PC-9 (cell line): ENCODE data around the gene RCBTB2. TPM values are rescaled to one million over a fixed set of nuclear protein-coding genes. Genes with fewer than 3 reads are reported as not detected.

Experiments used
- BruUV-seq: library from RNA; stranded (reverse); fragments of 400-500 nt; replicated peaks from 2 replicates; lab custom pipeline; 2021; lab: Mats Ljungman, UMichigan
- CTCF ChIA-PET: fragments of 300-600 bp; sonication (Branson Sonifier 250); formaldehyde crosslinking; loops from one replicate; lab custom pipeline; 2022; ENCODE audit warnings: antibody characterized with exemption; lab: Charles Lee
- POLR2A ChIA-PET: fragments of 300-600 bp; sonication (Branson Sonifier 250); formaldehyde crosslinking; loops from one replicate; lab custom pipeline; 2022; ENCODE audit warnings: antibody characterized with exemption; ENCODE audit not compliant: unreplicated experiment; lab: Charles Lee
- DNase-seq, 2 experiments: peaks; one replicate each; pipeline versions ENCODE4 v3.0.0 to v3.0.0-alpha.2; 2015 to 2022; ENCODE audit warnings: mixed read lengths in 1 of 2
- H2AFZ ChIP-seq: fragments of 200-600 bp; sonication (generic); 2 replicates; pipeline ENCODE4 v1.8.1; 2017; ENCODE audit warnings: antibody characterized with exemption
- H3F3A ChIP-seq: fragments of 200-600 bp; sonication (generic); 2 replicates; pipeline ENCODE4 v1.8.1; 2017; ENCODE audit warnings: antibody characterized with exemption, mild to moderate bottlenecking, low read depth; ENCODE audit not compliant: insufficient read depth
- H3K27ac ChIP-seq: fragments of 200-600 bp; sonication (generic); 2 replicates; pipeline ENCODE4 v1.6.1; 2016; ENCODE audit warnings: mixed run types
- H3K27me3 ChIP-seq: fragments of 200-600 bp; sonication (generic); 2 replicates; pipeline ENCODE4 v1.6.1; 2016; ENCODE audit warnings: low read depth, mixed run types; ENCODE audit not compliant: insufficient read depth
- H3K36me3 ChIP-seq: fragments of 200-600 bp; sonication (generic); 2 replicates; pipeline ENCODE4 v1.6.1; 2016; ENCODE audit warnings: low read depth, mixed run types
- H3K4me1 ChIP-seq: fragments of 200-600 bp; sonication (generic); replicated peaks from 2 replicates; pipeline ENCODE4 v1.6.1; 2016; ENCODE audit warnings: mixed run types; ENCODE audit not compliant: insufficient read depth
- H3K4me2 ChIP-seq: fragments of 200-600 bp; sonication (generic); 2 replicates; pipeline ENCODE4 v1.6.1; 2017; ENCODE audit warnings: mixed run types
- H3K4me3 ChIP-seq: fragments of 200-600 bp; sonication (generic); 2 replicates; pipeline ENCODE4 v1.6.1; 2016; ENCODE audit warnings: mixed run types
- H3K79me2 ChIP-seq: fragments of 200-600 bp; sonication (generic); 2 replicates; pipeline ENCODE4 v1.6.1; 2017; ENCODE audit warnings: low read depth, mixed run types
- H3K9me2 ChIP-seq: fragments of 200-600 bp; sonication (generic); 2 replicates; pipeline ENCODE4 v1.8.1; 2017; ENCODE audit warnings: mild to moderate bottlenecking; ENCODE audit not compliant: insufficient read depth
- H3K9me3 ChIP-seq: fragments of 200-600 bp; sonication (generic); 2 replicates; pipeline ENCODE4 v1.8.1; 2016; ENCODE audit warnings: low read depth; ENCODE audit not compliant: insufficient read depth
- H4K20me1 ChIP-seq: fragments of 200-600 bp; sonication (generic); 2 replicates; pipeline ENCODE4 v1.8.1; 2017; ENCODE audit not compliant: insufficient read depth
- EZH2 ChIP-seq: fragments of 200-600 bp; sonication (generic); IDR thresholded peaks from 2 replicates; pipeline ENCODE4 v1.8.0; 2017; ENCODE audit warnings: antibody characterized with exemption, low read depth
- intact Hi-C: fragments of 100-400 bp; cut with micrococcal nuclease; formaldehyde crosslinking; loops from one replicate; pipeline ENCODE4 v1.10.0; 2022; ENCODE audit not compliant: unreplicated experiment
- total RNA-seq: library from RNA; stranded (reverse); gene quantifications from 2 replicates; pipeline ENCODE4 v1.2.3, GENCODE V29; 2021
- TF ChIP-seq, protein P1 (sequence below): fragments of 200-600 bp; sonication (generic); conservative IDR thresholded peaks from 2 replicates; pipeline ENCODE4 v1.6.1; 2017; ENCODE audit warnings: mixed run types, antibody characterized with exemption, mild to moderate bottlenecking, moderate library complexity

The RCBTB2 gene
- total RNA-seq, 1 experiment from 2014 or later: 2.6 TPM

DNA sequence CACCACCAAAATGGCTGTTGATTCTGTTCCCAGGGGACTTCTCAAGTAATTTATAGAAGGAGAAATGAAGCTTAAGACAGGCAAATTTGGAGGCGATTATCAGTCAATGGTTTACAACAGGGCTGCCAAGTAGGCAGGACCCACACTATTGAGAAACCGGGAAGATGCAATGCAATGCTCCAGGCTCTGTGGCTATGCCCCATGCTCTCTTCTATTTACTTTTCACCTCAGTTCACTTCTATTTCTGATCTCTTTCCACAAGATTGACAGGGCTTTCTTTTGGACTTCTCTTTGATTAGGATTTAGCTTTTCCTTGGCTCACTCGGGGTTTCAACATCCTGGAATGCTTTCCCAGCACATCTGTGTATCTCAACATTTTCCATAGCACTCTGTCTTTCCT is 12.7 kb upstream of the RCBTB2 start:
- Histone ChIP-seq H3K4me2 (no peak overlapping the region), H3K36me3 (no peaks in the 10 kb centered on the region), H3K79me2 (no peaks in the 10 kb centered on the region), H3K4me1 (no peaks in the 10 kb centered on the region), H3K27ac (no peak overlapping the region), H4K20me1 (no peaks in the 10 kb centered on the region), H3K9me3 (no peaks in the 10 kb centered on the region), H3K27me3 (no peaks in the 10 kb centered on the region), H3K4me3 (no peak overlapping the region), H2AFZ (no peak overlapping the region), H3F3A (no peaks in the 10 kb centered on the region), H3K9me2 (no peaks in the 10 kb centered on the region)
- intact Hi-C loops: no loop called here
- POLR2A ChIA-PET: no interaction called here
- DNase-seq: no peak
- TF ChIP-seq, protein P1, sequence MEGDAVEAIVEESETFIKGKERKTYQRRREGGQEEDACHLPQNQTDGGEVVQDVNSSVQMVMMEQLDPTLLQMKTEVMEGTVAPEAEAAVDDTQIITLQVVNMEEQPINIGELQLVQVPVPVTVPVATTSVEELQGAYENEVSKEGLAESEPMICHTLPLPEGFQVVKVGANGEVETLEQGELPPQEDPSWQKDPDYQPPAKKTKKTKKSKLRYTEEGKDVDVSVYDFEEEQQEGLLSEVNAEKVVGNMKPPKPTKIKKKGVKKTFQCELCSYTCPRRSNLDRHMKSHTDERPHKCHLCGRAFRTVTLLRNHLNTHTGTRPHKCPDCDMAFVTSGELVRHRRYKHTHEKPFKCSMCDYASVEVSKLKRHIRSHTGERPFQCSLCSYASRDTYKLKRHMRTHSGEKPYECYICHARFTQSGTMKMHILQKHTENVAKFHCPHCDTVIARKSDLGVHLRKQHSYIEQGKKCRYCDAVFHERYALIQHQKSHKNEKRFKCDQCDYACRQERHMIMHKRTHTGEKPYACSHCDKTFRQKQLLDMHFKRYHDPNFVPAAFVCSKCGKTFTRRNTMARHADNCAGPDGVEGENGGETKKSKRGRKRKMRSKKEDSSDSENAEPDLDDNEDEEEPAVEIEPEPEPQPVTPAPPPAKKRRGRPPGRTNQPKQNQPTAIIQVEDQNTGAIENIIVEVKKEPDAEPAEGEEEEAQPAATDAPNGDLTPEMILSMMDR: no peak
- no peak for TF ChIP-seq EZH2
- no TSS peak for BruUV-seq
- CTCF ChIA-PET: no interaction called here

GRCh38 chr13:48542581-48543341 is 9.9 kb upstream of the RCBTB2 start:
- CTCF ChIA-PET: no interaction called here

DNA sequence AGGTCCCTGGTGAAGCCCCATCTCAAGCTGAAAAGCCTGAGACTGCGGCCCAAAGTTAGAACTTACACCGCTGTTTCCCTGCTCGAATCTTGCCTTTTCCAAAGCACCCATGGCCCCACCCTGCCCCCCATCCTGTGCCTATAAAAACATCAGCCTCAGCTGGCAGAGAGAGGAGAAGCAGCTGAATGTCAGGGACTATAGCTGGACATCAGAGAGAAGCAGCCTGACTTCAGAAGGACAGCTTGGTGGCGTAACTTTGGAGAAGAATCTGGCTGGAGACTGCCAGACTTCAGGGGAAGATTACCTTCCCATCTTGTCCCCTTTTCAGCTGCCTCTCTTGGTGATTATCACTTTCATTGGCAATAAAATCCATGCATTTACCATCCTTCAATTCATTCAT is 9.3 kb upstream of the RCBTB2 start:
- Histone ChIP-seq H3F3A (no peaks in the 10 kb centered on the region), H2AFZ (no peak overlapping the region), H3K36me3 (no peaks in the 10 kb centered on the region), H3K4me1 (no peaks in the 10 kb centered on the region), H3K27ac (no peak overlapping the region), H3K9me2 (no peaks in the 10 kb centered on the region), H3K4me3 (no peak overlapping the region), H4K20me1 (no peaks in the 10 kb centered on the region), H3K4me2 (no peak overlapping the region), H3K27me3 (no peaks in the 10 kb centered on the region), H3K79me2 (no peaks in the 10 kb centered on the region), H3K9me3 (no peaks in the 10 kb centered on the region)
- no peak for DNase-seq
- BruUV-seq: no TSS peak
- ChIA-PET CTCF (no interaction called here), POLR2A (no interaction called here)
- intact Hi-C loops: no loop called here
- no peak for TF ChIP-seq EZH2
- TF ChIP-seq, protein P1: no peak

More at GRCh38 chr13:48542581-48543341, 9.9 kb upstream of the RCBTB2 start:
- BruUV-seq: no TSS peak
- no peaks in the 10 kb centered on the region for H3F3A ChIP-seq
- no peaks in the 10 kb centered on the region for H3K79me2 ChIP-seq
- no peaks in the 10 kb centered on the region for H3K4me1 ChIP-seq
- H3K36me3 ChIP-seq: no peaks in the 10 kb centered on the region
- no peak overlapping the region for H3K4me2 ChIP-seq
- no peaks in the 10 kb centered on the region for H3K27me3 ChIP-seq
- no peak overlapping the region for H3K27ac ChIP-seq
- H3K9me3 ChIP-seq: no peaks in the 10 kb centered on the region
- intact Hi-C loops: no loop called here
- no peaks in the 10 kb centered on the region for H3K9me2 ChIP-seq
- DNase-seq: no peak
- no peaks in the 10 kb centered on the region for H4K20me1 ChIP-seq
- no peak overlapping the region for H3K4me3 ChIP-seq
- peak overlapping the region; percentile 52; the same call in 1 of the 2 replicates for H2AFZ ChIP-seq
- POLR2A ChIA-PET: no interaction called here
- no peak for TF ChIP-seq EZH2
- TF ChIP-seq, protein P1: no peak
